HepG2 (cell line): ENCODE data around the gene RORB. TPM values are rescaled to one million over a fixed set of nuclear protein-coding genes. Genes with fewer than 3 reads are reported as not detected.

Source experiments
- ATAC-seq: fragments of 200-7000 bp; cut with Tn5 transposase; 3 replicates; pipeline ENCODE4 v1.9.1; 2020; ENCODE audit warnings: mild to moderate bottlenecking, moderate library complexity
- BruUV-seq: library from RNA; stranded (reverse); fragments of 400-500 nt; replicated peaks from 2 replicates; lab custom pipeline; 2021; lab: Mats Ljungman, UMichigan
- CTCF ChIA-PET: fragments of 300-600 bp; formaldehyde crosslinking; extraction: SDS; loops from one replicate; lab custom pipeline; 2021; ENCODE audit warnings: low total read pairs, inconsistent platforms, low intra/inter-chr PET ratio; lab: Yijun Ruan, JAX
- POLR2A ChIA-PET: fragments of 350-600 bp; sonication (Branson Sonifier 250); formaldehyde crosslinking; loops from one replicate; lab custom pipeline; 2020; ENCODE audit warnings: antibody characterized with exemption, inconsistent platforms; lab: Yijun Ruan, JAX
- DNase-seq: peaks from one replicate; pipeline ENCODE4 v3.0.0-alpha.2; 2015; ENCODE audit warnings: low spot score
- FAIRE-seq: peaks from 3 replicates; lab custom pipeline; 2011; peaks lifted over from hg19 to GRCh38; lab: Jason Lieb, UNC
- H2AFZ ChIP-seq: one replicate; pipeline ENCODE4 v1.6.1; 2011; ENCODE audit warnings: low read length, inconsistent platforms
- H3K27ac ChIP-seq: fragments of 300-600 bp; 3 replicates; pipeline ENCODE4 v1.8.0; 2011; ENCODE audit warnings: mixed run types, mild to moderate bottlenecking, mixed read lengths, low read length, inconsistent platforms; ENCODE audit not compliant: insufficient read depth; ENCODE audit errors: extremely low read length
- H3K27me3 ChIP-seq, 2 experiments: fragments of 200-600 bp in 1 of 2; 2 replicates in 1 of 2; 3 replicates in 1 of 2; pipeline versions ENCODE4 v1.6.0 to v1.8.0; 2011; ENCODE audit warnings: low read length in 2 of 2, mild to moderate bottlenecking in 2 of 2, moderate library complexity in 2 of 2, inconsistent platforms in 1 of 2; ENCODE audit not compliant: insufficient read depth in 2 of 2, control insufficient read depth in 1 of 2
- H3K36me3 ChIP-seq, 2 experiments: fragments of 200-600 bp in 1 of 2; replicated peaks in 1 of 2; 2 replicates in 1 of 2; 3 replicates in 1 of 2; pipeline versions ENCODE4 v1.5.1 to v1.8.0; 2011; ENCODE audit warnings: low read length in 2 of 2, inconsistent platforms in 1 of 2; ENCODE audit not compliant: insufficient read depth in 2 of 2, control insufficient read depth in 1 of 2
- H3K4me1 ChIP-seq: 2 replicates; pipeline ENCODE4 v1.5.1; 2012; ENCODE audit warnings: low read length, inconsistent platforms; ENCODE audit not compliant: insufficient read depth
- H3K4me2 ChIP-seq: 2 replicates; pipeline ENCODE4 v1.6.0; 2011; ENCODE audit warnings: low read depth, low read length, inconsistent platforms
- H3K4me3 ChIP-seq, 3 experiments: fragments of 200-600 bp in 1 of 3; sonication (generic), shearing (Covaris generic) in 1 of 3; replicated peaks in 1 of 3; 2 replicates each; pipeline ENCODE4 v1.5.1; 2011 to 2016; ENCODE audit warnings: low read length in 3 of 3, inconsistent platforms in 2 of 3, low read depth in 2 of 3, mild to moderate bottlenecking in 2 of 3, control low read depth in 1 of 3, mixed read lengths in 1 of 3; ENCODE audit not compliant: insufficient read depth in 1 of 3
- H3K79me2 ChIP-seq: one replicate; pipeline ENCODE4 v1.6.1; 2011; ENCODE audit warnings: low read length, inconsistent platforms; ENCODE audit not compliant: insufficient read depth
- H3K9ac ChIP-seq: 2 replicates; pipeline ENCODE4 v1.6.0; 2011; ENCODE audit warnings: mild to moderate bottlenecking, low read depth, low read length, inconsistent platforms; ENCODE audit not compliant: insufficient read depth
- H3K9me3 ChIP-seq: 2 replicates; pipeline ENCODE4 v1.5.1; 2012; ENCODE audit warnings: mild to moderate bottlenecking, low read length
- H4K20me1 ChIP-seq: 2 replicates; pipeline ENCODE4 v1.6.0; 2011; ENCODE audit warnings: inconsistent platforms, mild to moderate bottlenecking, low read length, moderate library complexity; ENCODE audit not compliant: insufficient read depth
- CCAR2 ChIP-seq: fragments of 200-400 bp; formaldehyde crosslinking; optimal IDR thresholded peaks from 2 replicates; pipeline ENCODE3; 2018; ENCODE audit warnings: low read depth, mild to moderate bottlenecking, low read length, moderate library complexity
- KAT8 ChIP-seq: IDR thresholded peaks from 2 replicates; pipeline ENCODE4 v1.6.1; 2016; ENCODE audit warnings: missing genetic modification reagents, missing compliant biosample characterization
- NFE2L1 ChIP-seq: sonication (generic); formaldehyde crosslinking; IDR thresholded peaks from 2 replicates; pipeline ENCODE4 v1.4.0; 2020; ENCODE audit warnings: missing genetic modification reagents, mild to moderate bottlenecking, borderline replicate concordance
- NR0B2 ChIP-seq: sonication (generic); formaldehyde crosslinking; IDR thresholded peaks from 2 replicates; pipeline ENCODE4 v1.4.0; 2020; ENCODE audit warnings: mild to moderate bottlenecking, missing genetic modification reagents
- PPARG ChIP-seq: conservative IDR thresholded peaks from 2 replicates; pipeline ENCODE4 v1.6.1; 2016; ENCODE audit warnings: missing biosample characterization, missing genetic modification reagents
- SATB2 ChIP-seq: sonication (generic); formaldehyde crosslinking; IDR thresholded peaks from 2 replicates; pipeline ENCODE4 v1.5.0; 2020; ENCODE audit warnings: missing genetic modification reagents
- SMAD9 ChIP-seq: sonication (generic); formaldehyde crosslinking; IDR thresholded peaks from 2 replicates; pipeline ENCODE4 v1.5.1; 2020; ENCODE audit warnings: mild to moderate bottlenecking, missing genetic modification reagents
- ZNF180 ChIP-seq: sonication (generic); formaldehyde crosslinking; IDR thresholded peaks from 2 replicates; pipeline ENCODE4 v1.4.0; 2020; ENCODE audit warnings: low read depth, missing genetic modification reagents, borderline replicate concordance
- ZSCAN29 ChIP-seq: sonication (generic); formaldehyde crosslinking; conservative IDR thresholded peaks from 2 replicates; pipeline ENCODE4 v1.4.0; 2020; ENCODE audit warnings: mild to moderate bottlenecking, missing genetic modification reagents
- WGBS: methylation state at CpG from one replicate; pipeline ENCODE4 v1.1.6; 2017; ENCODE audit warnings: low lambda C conversion rate; 5-methylcytosine and 5-hydroxymethylcytosine counted together
- in situ Hi-C: cut with HindIII; loops from 2 replicates; pipeline ENCODE4 v1.10.0; 2017; ENCODE audit warnings: low pct_unique_long_range_greater_than_20kb; ENCODE audit not compliant: extremely low pct_ligation_motif_present
- intact Hi-C: fragments of 100-400 bp; cut with micrococcal nuclease; formaldehyde crosslinking; loops from one replicate; pipeline ENCODE4 v1.10.0; 2022; ENCODE audit not compliant: unreplicated experiment
- polyA plus RNA-seq, 8 experiments: library from polyadenylated mRNA; depleted of rRNA in 3 of 8; stranded (reverse) in 7 of 8; unstranded in 1 of 8; fragments of >200 nt; fragmentation: Illumina TruSeq in 4 of 8; extraction: Trizol in 4 of 8; gene quantifications; 2 replicates each; pipeline versions ENCODE4 v1.2.1 to v1.2.3, GENCODE V29; 2011 to 2016; ENCODE audit warnings: low read depth in 4 of 8, missing spikeins in 1 of 8, mixed read lengths in 1 of 8; ENCODE audit not compliant: insufficient read depth in 1 of 8
- total RNA-seq, 5 experiments: library from RNA; depleted of rRNA; stranded (reverse); fragments of >200 nt; fragmentation: Illumina TruSeq; extraction: Trizol; gene quantifications; 2 replicates each; pipeline ENCODE4 v1.2.3, GENCODE V29; 2016; ENCODE audit warnings: low read depth in 1 of 5
- TF ChIP-seq, protein P1 (sequence below), 2 experiments: fragments of 450-650 bp in 1 of 2; sonication (generic) in 1 of 2; formaldehyde crosslinking in 1 of 2; IDR thresholded peaks; 2 replicates each; pipeline versions ENCODE4 v1.6.1 to v1.8.0; 2016 to 2022; ENCODE audit warnings: antibody characterized with exemption in 1 of 2, mild to moderate bottlenecking in 1 of 2, missing genetic modification reagents in 1 of 2
- TF ChIP-seq, protein P2 (sequence below): IDR thresholded peaks from 2 replicates; pipeline ENCODE4 v1.6.1; 2012; ENCODE audit warnings: low read length, improper control_type of control experiment

Gene RORB
- total and polyA plus RNA-seq, 2 of the 13 experiments (the other 11 are each of a cell fraction or from before 2014, with no cell fraction given) = not detected

DNA sequence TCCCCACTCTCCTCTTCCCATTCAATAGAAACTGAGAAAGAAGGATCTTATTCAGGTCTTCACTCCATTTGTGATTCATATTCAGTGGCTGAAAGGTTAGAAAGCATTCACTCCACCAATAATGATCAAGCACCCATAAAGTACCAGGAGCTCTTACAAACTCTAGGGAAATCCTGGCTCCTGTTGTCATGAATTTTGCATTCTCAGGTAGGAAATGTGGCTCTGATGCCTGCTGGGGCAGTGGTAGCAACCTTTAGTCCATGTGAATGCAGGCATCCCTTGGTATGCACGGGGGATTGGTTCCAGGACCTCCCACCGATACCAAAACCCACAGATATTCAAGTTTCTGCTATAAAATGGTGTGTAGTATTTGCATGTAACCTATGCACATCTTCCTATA is 3.6 kb upstream of the RORB start:
- no peaks in the 10 kb centered on the region for H3K9me3 ChIP-seq
- FAIRE-seq (no peak), ATAC-seq (no peak), DNase-seq (no peak)
- no peak overlapping the region for H3K9ac ChIP-seq
- H3K79me2 ChIP-seq = no peaks in the 10 kb centered on the region
- no peaks in the 10 kb centered on the region for H4K20me1 ChIP-seq
- peaks cover 4 to 13% of the 10 kb centered on the region in 2 experiments; a peak in 3 of 5 replicates for H3K27me3 ChIP-seq
- in situ Hi-C loops = no loop called here
- H3K27ac ChIP-seq = no peak overlapping the region
- H3K4me1 ChIP-seq = peaks cover 6% of the 10 kb centered on the region; the same call in 1 of the 2 replicates
- no peak overlapping the region for H3K4me3 ChIP-seq
- no peak overlapping the region for H2AFZ ChIP-seq
- WGBS = 0% methylated on average over 2 of the region's 2 CpGs
- CTCF ChIA-PET = no interaction called here
- POLR2A ChIA-PET = no interaction called here
- intact Hi-C loops = no loop called here
- BruUV-seq = no TSS peak
- H3K4me2 ChIP-seq = no peak overlapping the region
- no peaks in the 10 kb centered on the region for H3K36me3 ChIP-seq
- TF ChIP-seq ZSCAN29 (CRISPR knock-in tag) = no peak
- no peak for TF ChIP-seq NFE2L1 (CRISPR knock-in tag)
- no peak for TF ChIP-seq SATB2
- no peak for TF ChIP-seq SMAD9 (CRISPR knock-in tag)
- TF ChIP-seq KAT8 (CRISPR knock-in tag) = no peak
- TF ChIP-seq, protein P1, sequence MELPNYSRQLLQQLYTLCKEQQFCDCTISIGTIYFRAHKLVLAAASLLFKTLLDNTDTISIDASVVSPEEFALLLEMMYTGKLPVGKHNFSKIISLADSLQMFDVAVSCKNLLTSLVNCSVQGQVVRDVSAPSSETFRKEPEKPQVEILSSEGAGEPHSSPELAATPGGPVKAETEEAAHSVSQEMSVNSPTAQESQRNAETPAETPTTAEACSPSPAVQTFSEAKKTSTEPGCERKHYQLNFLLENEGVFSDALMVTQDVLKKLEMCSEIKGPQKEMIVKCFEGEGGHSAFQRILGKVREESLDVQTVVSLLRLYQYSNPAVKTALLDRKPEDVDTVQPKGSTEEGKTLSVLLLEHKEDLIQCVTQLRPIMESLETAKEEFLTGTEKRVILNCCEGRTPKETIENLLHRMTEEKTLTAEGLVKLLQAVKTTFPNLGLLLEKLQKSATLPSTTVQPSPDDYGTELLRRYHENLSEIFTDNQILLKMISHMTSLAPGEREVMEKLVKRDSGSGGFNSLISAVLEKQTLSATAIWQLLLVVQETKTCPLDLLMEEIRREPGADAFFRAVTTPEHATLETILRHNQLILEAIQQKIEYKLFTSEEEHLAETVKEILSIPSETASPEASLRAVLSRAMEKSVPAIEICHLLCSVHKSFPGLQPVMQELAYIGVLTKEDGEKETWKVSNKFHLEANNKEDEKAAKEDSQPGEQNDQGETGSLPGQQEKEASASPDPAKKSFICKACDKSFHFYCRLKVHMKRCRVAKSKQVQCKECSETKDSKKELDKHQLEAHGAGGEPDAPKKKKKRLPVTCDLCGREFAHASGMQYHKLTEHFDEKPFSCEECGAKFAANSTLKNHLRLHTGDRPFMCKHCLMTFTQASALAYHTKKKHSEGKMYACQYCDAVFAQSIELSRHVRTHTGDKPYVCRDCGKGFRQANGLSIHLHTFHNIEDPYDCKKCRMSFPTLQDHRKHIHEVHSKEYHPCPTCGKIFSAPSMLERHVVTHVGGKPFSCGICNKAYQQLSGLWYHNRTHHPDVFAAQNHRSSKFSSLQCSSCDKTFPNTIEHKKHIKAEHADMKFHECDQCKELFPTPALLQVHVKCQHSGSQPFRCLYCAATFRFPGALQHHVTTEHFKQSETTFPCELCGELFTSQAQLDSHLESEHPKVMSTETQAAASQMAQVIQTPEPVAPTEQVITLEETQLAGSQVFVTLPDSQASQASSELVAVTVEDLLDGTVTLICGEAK (IDR thresholded peaks at IDR 0.05) = no peak
- TF ChIP-seq, protein P1 (CRISPR knock-in tag; IDR thresholded peaks at IDR 0.05) = no peak
- no peak for TF ChIP-seq PPARG (CRISPR knock-in tag)
- no peak for TF ChIP-seq CCAR2
- TF ChIP-seq, protein P2, sequence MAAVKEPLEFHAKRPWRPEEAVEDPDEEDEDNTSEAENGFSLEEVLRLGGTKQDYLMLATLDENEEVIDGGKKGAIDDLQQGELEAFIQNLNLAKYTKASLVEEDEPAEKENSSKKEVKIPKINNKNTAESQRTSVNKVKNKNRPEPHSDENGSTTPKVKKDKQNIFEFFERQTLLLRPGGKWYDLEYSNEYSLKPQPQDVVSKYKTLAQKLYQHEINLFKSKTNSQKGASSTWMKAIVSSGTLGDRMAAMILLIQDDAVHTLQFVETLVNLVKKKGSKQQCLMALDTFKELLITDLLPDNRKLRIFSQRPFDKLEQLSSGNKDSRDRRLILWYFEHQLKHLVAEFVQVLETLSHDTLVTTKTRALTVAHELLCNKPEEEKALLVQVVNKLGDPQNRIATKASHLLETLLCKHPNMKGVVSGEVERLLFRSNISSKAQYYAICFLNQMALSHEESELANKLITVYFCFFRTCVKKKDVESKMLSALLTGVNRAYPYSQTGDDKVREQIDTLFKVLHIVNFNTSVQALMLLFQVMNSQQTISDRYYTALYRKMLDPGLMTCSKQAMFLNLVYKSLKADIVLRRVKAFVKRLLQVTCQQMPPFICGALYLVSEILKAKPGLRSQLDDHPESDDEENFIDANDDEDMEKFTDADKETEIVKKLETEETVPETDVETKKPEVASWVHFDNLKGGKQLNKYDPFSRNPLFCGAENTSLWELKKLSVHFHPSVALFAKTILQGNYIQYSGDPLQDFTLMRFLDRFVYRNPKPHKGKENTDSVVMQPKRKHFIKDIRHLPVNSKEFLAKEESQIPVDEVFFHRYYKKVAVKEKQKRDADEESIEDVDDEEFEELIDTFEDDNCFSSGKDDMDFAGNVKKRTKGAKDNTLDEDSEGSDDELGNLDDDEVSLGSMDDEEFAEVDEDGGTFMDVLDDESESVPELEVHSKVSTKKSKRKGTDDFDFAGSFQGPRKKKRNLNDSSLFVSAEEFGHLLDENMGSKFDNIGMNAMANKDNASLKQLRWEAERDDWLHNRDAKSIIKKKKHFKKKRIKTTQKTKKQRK = no peak
- TF ChIP-seq NR0B2 (CRISPR knock-in tag) = no peak
- TF ChIP-seq ZNF180 (CRISPR knock-in tag) = no peak
